HG02973 (cell line): Measurements from ENCODE around the gene PEX26.
"Not testable (repeated sequence)": the region's sequence is repeated elsewhere in the genome, so short reads cannot be mapped to it uniquely, and the experiment has no call there.

Source experiments
- ATAC-seq: cut with Tn5 transposase; IDR thresholded peaks from one replicate; pipeline ENCODE4 v1.9.1; 2021; ENCODE audit warnings: moderate library complexity; ENCODE audit not compliant: unreplicated experiment

Gene PEX26

DNA sequence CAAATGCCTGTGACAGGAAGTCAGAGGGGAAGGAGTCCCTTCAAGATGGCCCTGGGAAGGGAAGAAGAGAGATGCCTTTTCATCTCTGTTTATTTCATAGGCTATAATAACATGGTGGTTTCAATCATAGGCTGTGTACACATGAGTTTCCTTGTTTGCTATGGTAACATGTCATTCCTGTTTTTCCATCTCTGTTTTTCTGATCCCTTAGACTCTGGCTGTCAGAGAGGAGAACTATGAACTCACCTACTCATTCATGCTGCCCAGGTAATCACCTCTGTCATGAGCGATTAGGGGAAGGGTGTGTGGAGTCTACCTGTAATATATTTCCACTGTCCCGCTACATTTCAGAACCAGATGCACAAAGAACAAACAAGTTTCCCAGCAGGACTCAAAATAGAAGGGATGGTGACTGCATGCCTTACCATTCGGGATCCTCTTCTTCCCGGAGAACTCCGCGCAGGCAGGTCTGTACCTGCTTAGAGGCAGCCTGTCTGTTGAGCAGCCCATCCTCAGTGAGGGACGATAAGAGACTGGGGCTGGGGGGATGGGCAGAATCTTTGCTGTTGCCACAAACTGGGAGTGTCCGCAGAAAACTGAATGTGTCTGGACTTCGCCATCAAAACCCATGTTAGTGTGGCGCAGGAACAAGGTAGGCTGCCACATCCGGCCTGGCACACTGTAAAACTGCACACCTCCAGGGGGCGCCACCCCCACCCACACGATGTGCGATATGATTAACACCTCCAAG lies 7.1 kb upstream of the PEX26 start:
- ATAC-seq: no peak

- not testable (repeated sequence) for ATAC-seq
Measured at GRCh38 chr22:18071307-18071967, 6.4 kb upstream of the PEX26 start.

GRCh38 chr22:18071968-18072310 lies 5.9 kb upstream of the PEX26 start:
- ATAC-seq: no peak

- no peak for ATAC-seq
Measured at GRCh38 chr22:18073467-18073866, 4.3 kb upstream of the PEX26 start.

DNA sequence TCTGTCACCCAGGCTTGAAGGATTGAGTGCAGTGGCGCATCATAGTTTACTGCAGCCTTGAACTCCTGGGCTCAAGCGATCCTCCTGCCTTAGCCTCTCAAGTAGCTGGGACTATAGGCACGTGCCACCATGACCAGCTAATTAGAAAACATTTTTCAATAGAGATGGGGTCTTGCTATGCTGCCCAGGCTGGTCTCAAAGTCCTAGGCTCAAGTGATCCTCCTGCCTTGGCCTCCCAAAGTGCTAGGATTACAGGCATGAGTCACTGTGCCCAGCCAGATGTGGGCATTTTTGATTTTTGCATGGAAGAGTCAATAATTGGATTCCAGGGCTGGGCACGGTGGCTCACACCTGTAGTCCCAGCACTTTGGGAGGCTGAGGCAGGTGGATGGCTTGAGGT lies 3.9 kb upstream of the PEX26 start:
- not testable (repeated sequence) for ATAC-seq

- no peak for ATAC-seq
Measured at GRCh38 chr22:18075101-18075719, 2.6 kb upstream of the PEX26 start.

DNA sequence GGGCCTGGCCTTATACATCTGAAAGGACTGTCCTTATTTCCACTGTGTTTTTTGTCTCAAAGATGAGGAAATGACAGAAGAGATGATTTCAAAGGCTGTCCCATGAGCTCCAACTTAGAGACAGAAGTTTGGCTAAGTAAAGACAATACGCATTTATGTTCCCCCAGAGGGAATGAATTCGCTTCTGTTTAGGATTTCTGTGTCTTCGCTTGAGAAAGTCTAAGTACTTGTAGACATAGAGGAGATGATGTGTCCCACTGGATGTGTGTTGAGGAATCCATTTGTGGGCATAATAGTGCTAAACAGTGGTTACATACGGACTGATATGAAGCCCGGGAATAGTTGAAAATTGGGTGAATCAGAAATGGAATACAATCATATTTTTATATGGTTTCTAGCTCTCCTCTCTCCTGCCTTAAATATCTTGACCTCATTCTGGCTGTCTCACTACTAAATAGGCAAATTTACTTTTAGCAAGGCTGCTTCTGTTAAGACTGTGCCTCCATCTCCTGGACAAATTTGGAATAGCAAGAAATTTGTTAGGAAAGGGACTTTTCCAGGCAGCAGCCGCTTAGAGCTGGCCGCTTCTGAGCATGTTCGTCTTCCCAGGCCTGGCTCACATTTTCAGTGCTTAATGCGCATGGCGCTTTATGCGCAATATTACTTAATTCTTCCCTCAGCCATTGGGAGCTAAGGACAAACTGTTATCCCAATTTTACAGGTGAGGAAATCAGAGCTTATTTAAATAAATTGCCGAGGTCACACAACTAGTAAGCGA lies 1.9 kb upstream of the PEX26 start:
- no peak for ATAC-seq

DNA sequence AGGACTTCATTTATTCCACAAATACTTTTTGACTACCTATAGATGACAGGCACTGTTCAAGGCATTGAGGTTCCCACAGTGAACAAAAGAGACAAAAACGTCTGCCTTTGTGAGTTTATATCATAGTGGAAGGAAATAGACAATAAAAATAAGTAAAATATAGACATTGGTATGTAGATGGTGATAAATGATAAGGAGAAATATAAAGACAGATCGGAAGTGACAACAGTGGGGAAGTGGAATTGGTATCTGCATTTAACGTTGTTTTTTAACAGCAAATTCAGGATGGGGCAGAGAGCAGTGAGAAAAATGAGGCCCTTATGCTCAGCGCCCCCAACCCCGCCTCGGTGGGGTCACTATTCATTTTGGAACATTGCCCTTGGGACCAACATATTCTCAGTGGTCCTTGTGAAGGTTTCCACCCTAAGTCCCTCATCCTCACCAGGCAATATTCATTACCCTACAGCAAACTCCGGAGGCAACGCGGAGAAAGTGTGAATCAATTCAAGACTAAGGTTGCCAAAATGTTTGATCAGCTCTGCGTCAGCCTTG lies 627 bp upstream of the PEX26 start:
- no peak for ATAC-seq

- ATAC-seq: peak; percentile 13
Measured at GRCh38 chr22:18078329-18079041, 695 bp downstream of the PEX26 start.

GRCh38 chr22:18079706-18080233 lies 2.0 kb downstream of the PEX26 start:
- ATAC-seq: no peak

- ATAC-seq: no peak
Measured at GRCh38 chr22:18081416-18081815, 3.6 kb downstream of the PEX26 start.

GRCh38 chr22:18082467-18082866 lies 4.7 kb downstream of the PEX26 start:
- no peak for ATAC-seq

DNA sequence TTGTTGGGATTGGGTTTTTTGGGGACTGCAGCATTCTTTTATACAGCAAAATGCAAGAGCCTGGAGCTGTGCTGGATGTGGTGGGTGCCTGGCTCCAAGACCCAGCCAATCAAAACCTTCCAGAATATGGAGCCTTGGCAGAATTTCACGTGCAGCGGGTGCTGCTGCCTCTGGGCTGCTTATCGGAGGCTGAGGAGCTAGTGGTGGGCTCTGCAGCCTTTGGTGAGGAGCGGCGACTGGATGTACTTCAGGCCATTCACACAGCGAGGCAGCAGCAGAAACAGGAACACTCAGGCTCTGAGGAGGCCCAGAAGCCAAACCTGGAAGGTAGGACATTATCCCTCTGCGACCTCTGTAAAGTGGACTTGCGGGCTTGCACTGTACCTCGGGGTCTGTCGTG lies 5.6 kb downstream of the PEX26 start:
- no peak for ATAC-seq

DNA sequence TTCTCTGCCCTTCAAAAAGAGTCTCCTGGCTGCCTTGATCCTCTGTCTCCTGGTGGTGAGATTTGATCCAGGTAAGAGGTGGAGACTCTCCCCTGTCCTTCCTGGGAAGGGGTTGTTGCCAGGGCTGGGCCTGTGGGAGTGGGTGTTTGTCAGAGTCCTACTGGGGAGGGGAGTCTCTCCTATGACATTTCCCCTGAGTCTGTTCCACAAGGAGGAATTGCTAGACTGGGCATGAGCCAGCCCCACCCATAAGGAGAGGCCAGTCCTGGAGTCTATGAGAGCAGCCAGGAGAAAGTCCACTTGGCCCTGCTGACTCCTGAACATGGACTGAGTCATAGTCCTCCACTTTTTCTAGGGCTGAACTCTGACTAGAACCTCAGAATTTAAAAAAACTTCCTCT lies 7.4 kb downstream of the PEX26 start:
- no peak for ATAC-seq

DNA sequence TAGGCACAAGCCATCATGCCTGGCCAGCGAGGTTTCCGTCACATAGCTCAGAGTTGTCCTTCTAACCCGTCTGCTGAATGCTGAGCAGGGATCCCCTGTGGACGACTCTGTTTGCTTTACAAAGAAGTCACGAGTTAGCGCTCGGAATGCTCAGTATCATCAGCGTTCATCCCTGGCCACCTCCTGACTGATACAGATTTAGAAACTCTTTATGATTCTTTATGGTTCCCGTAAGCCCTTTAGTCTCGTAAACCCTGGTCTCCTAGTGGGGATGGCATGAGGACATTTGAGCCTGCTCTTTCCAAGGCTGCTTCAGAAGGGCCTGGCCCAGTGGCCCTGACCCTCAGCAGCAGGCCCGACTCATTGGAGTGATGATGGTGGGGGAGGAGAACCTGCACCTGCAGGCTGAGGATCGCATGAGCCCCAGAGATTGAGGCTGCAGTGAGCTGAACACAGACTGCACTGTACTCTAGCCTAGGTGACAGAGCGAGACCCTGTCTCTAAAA lies 9.6 kb downstream of the PEX26 start:
- no peak for ATAC-seq

GRCh38 chr22:18088825-18089568 lies 11.2 kb downstream of the PEX26 start:
- ATAC-seq: no peak

- no peak for ATAC-seq
Measured at GRCh38 chr22:18090286-18090685, 12.5 kb downstream of the PEX26 start.

GRCh38 chr22:18091478-18091877 lies 13.7 kb downstream of the PEX26 start:
- no peak for ATAC-seq

GRCh38 chr22:18091916-18092526 lies 14.2 kb downstream of the PEX26 start:
- no peak for ATAC-seq
